GM10266 (cell line): Measurements from ENCODE around the gene TPST2.

Experiments used
- DNase-seq: peaks from one replicate; pipeline ENCODE4 v3.0.0; 2012; ENCODE audit errors: extremely low spot score
- CTCF ChIP-seq: IDR thresholded peaks from 2 replicates; pipeline ENCODE4 v1.5.1; 2012; ENCODE audit warnings: mild to moderate bottlenecking, low read depth; ENCODE audit not compliant: control insufficient read depth, insufficient read depth; ENCODE audit errors: missing control alignments

The TPST2 gene

DNA sequence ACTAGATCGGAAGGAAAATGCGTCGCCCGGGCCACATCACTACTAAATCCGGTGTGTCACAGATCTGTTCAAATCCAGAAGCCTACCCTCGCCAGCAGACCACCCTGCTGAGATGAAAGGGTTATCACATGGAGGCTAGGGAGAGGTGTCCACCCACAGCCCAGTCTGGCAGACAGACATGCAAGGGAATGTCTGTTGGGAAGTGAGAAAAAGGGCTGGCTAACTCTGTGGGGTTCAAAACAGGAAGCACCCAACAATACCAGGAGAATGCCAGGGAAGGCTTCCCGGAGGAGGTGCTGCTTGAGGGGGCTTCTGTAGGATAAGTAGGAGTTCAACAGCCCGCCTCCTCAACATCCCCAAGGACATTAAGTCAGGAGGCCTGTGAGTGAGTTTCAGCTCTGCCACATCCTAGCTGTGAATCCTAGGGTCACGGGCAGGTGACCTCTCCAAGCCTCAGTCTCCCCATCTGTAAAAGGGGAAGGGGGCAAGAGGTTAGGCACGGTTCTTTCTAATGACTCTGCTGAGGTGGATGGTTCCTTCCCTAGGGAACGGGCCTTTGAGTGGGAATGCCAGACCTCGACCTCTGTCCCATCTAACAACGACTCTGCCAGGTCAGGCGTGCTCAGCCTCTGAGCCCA, 1.1 kb downstream of the TPST2 start:
- DNase-seq, result no peak
- TF ChIP-seq CTCF, result no peak

- no peak for DNase-seq
- no peak for TF ChIP-seq CTCF
Observed at GRCh38 chr22:26587991-26588613, 1.8 kb downstream of the TPST2 start.

GRCh38 chr22:26586556-26587325, 3.2 kb downstream of the TPST2 start:
- no peak for DNase-seq
- TF ChIP-seq CTCF, result no peak

DNA sequence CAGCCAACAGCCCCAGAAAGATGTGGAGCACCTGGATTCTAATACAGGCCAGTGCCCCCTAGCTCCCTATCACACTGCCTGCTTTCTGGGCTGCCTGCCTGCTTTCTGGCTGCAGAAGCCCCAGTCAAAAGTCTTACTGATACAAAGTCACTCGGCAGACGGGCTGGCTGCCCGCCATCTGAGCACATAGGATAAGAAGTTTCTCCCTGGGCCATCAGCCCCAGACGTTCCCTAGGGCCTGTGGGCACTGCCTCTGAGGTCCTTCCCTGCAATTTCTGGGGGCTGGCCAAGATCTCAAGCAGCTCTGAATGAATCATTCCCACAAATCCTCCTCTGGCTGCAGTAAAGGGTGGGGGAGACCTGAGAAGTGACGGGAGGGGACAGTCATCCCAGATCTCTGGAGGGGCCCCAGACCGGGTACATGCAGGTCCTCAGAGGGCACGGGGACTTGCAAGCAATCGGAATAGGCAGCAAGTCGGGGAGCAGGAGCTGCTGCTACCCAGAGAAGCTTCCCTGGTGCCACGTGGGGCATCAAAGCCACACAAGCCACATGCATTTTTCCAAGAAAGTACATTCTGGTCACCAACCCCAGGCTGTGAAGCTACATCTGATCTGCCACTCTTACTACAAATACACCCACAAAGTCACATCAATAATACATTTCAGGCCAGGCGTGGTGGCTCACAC, 4.7 kb downstream of the TPST2 start:
- DNase-seq, result no peak
- no peak for TF ChIP-seq CTCF

- no peak for DNase-seq
- TF ChIP-seq CTCF, result no peak
Observed at GRCh38 chr22:26584010-26584409, 5.9 kb downstream of the TPST2 start.

- DNase-seq, result no peak
- no peak for TF ChIP-seq CTCF
Observed at GRCh38 chr22:26581633-26582168, 8.2 kb downstream of the TPST2 start.

DNA sequence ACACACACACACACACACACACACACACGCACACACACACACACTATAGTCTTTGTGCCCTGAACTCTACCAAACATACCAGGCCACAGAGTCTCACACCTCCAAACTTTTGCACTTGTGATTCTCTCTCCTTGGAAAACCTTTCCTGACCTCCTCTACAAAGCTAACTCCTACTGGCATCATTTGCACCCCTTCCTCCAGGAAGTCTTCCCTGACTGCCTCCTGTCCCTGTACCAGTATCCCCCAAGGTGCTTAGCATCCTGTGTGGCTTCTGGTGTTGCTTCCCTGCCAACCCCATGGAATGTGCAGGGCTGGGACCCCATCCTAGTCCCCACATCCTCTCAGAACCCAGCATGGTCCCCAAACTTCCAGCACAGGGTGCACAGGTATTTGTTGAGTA, 8.9 kb downstream of the TPST2 start:
- TF ChIP-seq CTCF, result no peak
- DNase-seq, result no peak
